ENCODE results near the gene MLNR. TPM values are rescaled to one million over a fixed set of nuclear protein-coding genes. Genes with fewer than 3 reads are reported as not detected.

Gene MLNR
- polyA plus RNA-seq, 1 donor: 0.11 TPM

DNA sequence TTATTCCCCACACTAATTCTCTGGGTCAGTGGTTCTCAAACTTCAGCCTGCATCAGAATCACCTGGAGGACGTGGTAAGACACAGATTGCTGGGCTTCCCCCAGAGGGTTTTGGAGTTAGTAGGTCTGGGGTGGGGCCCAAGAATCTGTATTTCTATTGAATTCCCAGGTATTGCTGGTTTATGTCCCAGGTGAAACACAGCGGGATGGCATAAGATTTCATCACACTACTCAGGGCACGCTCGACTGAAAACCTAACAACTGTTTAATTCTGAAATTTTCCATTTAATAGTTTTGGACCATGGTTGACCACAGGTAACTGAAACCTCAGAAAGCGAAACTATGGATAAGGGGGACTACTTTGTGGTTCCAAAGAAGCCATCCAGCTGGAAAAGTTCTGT lies 6.5 kb downstream of the MLNR start:
- no peak for DNase-seq (ENCODE audit: low read depth)

DNA sequence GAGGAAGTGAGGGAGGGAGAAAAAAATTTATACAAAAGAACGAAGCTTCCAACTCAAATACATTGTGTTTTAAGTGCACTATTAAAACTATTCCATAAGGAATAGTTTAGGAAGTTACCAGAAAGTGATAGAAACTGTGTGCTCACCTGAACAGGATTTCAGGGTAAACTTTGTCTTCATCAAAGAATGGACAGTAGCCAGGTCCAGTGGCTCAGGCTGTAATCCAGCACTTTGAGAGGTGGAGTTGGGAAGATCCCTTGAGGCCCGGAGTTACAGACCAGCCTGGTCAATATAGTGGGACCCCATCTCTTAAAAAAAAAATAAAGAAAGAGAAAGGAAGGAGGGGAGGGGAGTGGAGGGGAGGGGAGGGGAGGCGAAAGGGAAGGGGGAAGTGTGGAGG lies 14.6 kb downstream of the MLNR start:
- no peak for DNase-seq (ENCODE audit: low read depth)

DNA sequence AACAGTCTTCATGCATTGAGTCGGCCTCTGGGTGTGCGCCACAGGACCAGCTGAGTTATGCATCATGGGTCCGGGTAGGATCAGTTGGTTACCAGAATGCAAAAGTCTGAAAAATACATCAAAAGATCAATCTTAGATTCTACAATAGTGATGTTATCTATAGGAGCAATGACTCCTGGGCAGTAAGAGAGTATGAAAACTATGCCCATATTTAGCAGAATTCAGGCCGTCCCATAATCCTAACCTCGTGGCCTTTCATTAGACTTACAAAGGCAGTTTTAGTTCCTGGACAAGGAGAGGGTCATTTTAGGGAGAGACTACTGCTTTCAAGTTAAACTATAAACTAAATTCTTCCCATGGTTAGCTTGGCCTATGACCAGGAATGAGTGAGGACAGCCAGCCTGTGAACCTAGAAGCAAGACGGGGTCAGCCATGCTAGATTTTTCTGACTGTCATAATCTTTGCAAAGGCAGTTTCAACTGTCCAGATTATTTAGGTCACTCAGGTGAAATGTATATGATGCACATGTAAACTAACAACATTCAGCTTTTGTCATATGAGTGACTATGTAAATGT lies 15.8 kb downstream of the MLNR start:
- DNase-seq (ENCODE audit: low read depth): no peak

DNA sequence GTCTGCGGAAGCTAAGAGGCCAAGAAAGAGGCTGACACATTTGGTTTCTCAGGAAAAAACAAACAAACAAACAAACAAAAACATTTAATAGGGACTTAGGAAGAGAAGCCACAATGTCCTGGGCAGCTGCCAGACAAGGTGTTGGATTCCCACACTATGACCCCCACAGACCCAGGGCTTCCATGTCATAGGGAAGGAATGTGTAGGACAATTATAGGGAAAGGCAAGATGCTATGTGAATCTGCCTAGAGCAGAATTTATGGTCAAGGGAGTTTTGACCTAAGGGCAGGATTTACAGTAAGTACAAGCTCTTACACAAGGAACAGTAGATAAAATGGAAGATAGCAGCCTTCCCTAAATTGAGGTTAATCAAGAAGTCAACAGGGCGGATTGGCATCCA lies 18.5 kb downstream of the MLNR start:
- DNase-seq (ENCODE audit: low read depth): no peak

DNA sequence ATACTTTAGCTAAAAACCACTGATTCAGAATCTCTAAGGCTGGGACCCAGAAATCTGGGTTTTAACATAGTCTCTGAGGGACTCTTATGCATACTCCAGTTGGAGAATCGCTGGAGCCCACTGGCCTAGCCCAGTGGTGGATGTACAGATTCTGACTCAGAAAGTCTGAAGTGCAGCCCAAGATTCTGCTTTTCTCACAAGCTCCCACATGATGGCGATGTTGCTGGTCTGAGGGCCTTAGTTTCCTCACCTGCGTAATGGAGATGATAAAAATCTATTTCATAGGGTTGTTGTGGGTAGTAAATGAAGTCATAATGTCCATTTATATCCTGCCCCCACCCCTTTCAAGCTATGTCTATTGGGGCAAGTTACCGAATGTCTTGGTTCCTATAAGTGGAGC lies 19.9 kb downstream of the MLNR start:
- DNase-seq (ENCODE audit: low read depth): no peak

DNA sequence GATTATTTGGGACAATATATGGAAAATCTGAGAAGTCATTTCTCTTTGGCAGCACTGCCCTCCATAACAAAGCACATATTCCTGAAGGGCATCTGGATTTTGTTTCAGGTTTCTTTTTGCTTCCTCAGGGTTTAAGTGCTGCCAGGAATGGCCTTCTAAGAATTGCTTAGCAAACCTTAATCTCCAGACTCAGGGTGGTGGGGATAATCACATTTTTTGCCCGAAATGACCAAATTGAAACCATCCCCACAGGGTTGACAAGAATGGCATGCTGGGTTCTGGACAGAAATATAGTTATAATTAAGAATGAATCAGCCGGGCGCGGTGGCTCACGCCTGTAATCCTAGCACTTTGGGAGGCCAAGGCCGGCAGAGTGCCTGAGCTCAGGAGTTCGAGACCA lies 21.2 kb downstream of the MLNR start:
- no peak for DNase-seq (ENCODE audit: low read depth)

DNA sequence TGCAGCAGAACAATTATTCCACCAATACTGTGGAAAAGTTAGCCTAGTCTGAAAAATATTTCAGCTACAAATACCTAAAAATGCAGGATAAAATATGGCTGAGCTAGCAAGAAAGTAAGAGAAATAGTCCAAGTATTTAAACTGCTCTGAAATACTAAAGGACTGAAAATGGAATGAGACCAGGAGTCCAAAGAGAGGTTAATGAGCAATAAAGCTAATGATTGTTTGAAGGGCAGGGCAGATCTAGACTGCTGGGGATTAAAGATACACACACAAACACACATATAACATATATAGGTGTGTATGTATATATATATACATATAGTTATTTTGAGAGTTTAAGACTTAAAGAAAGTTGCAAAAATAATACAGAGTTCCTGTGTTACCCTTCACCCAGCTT lies 25.0 kb downstream of the MLNR start:
- DNase-seq (ENCODE audit: low read depth): no peak

DNA sequence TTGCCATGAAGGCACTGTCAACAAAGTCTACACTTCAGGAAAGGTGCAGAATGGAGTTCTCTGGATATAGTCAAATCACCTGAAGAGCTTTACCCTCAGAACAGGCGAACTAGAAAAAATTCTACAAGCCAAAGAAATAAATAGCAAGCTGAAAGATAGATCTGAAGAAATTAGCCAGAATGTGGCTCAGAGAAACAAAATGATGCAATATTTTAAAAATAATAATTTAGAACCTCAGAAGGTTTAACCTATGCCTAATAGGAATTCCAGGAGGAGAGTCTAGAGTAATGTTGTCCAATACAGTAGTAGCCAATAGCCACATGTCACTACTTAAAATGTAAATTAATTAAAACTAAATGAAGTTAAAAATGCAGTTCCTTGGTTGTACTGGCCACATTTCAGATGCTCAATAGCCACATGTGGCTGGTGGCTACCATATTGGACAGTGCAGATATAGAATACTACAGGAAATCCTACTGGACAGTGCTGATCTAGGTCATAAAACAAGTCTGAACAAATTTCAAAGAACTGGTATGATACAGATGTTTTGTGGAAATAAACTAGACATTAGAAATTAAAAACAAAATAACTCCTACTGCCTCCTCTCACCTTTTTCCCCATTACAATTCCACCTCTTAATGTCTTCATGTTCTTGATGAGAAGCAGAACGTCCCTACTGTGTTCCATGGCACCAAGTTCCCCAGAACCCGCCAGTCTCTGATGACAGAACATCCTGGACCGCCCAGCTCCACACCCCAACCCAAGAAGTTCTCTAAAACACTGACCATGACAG lies 26.9 kb downstream of the MLNR start:
- DNase-seq (ENCODE audit: low read depth): no peak

DNA sequence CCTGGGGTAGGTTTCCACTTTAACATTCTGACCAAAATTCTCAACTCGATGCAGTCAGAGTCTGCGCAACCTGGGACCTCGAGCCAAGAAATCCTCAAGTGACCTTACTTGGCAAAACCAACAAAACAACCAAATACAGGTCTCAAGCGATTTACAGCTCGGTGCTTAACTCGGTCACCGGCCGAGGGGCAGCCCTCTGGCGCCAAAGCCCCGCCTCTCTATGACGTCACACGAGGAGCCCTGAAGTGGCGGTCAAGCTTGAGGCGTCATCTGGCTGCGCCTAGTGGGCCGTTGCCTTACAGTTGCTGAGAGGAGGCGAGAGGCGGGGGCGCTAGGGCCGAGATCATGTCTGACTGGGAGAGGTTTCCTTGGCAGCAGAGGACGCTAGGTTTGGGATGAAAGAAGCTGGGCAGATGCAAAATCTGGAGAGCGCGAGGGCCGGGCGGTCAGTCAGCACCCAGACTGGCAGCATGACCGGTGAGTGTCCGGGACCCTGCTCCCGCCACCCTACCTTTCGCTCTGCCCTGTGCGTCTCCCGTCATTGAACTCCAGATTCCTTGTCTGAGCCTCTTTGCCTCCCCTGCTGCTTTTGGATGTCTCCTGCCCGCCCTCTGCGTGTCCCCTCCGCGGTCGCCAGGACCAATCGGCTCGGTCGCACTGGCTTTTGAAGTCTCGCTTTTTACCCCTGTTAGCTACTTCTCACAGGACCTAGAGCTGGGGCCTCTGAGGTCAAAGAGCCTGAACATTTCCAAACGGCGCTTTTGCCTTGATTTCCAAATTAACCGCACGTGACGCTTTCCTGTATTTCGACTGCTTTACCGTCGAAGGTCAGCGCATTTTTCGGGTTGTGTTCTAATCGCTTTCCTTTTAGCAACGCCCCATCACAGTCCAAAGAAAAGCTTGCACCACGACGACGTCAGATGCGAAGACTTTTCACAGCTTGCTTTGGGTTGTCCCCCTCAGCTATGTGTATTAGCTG lies 27.8 kb downstream of the MLNR start, which contains the start of gene CDADC1:
CDADC1 (plus strand) TSS at position 283 of the 979 bp plus-strand sequence; CDS start at position 396, 113 bp downstream.
- DNase-seq (ENCODE audit: low read depth): peak; percentile 94

DNA sequence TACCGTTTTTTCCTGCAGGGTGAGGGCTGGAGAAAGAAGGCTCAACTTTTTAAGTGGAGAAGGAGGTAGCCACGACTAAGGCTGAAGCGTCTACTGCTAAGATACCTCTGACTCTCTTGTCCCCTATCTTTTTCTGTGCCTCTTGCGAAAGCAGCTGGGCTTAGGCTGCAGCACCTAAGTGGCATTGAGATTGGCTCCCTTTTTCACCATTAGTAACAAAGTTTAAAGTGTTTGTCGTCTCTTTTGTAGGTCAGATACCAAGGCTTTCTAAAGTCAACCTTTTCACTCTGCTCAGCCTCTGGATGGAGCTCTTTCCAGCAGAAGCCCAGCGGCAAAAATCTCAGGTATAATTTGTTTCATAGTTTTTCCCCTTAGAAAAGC lies 28.5 kb downstream of the MLNR start:
- DNase-seq (ENCODE audit: low read depth): no peak

DNA sequence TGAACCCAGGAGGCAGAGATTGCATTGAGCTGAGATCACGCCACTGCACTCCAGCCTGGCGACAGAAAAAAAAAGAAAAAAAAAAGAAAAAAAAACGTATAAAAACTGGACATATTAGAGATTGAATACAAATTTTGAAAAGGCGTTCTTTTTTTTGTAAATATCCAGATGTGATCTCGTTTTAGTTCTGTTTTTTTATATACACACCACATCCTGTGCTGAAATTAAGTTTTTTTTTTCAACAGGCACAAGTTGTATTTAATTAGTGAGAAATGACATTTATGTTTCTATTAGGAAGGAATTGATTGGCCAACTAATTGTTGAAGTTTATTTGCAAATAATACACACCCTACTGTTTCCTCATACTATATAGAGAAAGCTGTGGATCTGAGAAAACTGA lies 31.2 kb downstream of the MLNR start:
- DNase-seq (ENCODE audit: low read depth): no peak

DNA sequence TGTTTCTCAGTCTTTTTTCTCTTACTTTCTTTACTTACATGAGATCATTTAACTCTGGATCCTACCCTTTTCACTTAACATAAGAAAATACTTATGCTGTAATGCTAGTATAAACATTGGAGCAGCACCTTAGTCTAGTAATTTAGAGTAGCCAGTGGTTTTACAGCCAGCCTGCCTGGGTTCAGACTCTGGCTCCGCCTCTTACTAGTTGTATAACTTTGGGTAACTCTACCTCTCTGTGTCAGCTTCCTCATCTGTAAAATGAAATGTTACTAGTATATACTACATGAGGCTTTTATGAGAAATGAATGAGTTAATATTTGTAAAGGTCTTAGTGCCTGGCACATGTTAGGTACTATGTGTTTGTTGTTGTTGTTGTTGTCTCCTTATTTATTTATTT lies 33.2 kb downstream of the MLNR start:
- no peak for DNase-seq (ENCODE audit: low read depth)

DNA sequence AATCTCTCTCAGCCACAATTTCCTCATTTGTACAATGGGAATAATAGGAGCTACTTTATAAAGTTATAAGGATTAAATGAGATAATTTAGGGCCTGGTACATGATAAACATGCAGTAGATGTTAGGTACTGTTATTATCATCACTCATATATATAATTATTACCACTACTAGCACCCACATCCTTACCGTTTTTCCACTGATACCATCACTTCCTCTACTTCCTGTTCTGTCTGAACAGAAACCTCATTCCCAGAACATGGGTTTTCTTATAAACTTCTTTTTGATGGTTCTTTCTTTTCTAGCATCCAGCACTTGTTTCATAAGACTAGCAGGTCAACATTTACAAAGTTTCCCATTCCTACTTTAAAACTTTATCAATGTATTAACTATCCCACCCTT lies 33.9 kb downstream of the MLNR start:
- no peak for DNase-seq (ENCODE audit: low read depth)

DNA sequence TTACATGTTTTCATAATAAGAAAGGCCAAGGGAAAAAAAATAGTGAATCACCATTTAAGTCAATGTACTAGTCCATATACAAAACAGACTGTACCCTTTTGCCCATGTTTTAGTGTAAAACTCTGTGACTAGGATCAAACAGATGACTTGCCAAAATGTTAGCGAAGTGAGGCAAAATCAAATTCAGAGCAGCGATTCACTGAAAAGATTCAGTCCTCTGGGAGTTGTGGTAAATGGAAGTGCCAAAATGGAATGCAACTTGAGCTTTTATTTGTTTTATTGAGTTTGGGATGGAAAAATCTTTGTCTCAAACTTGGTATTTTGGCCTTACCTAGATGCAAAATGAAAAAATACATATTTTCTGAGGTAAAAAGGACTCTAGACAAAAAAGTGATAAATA lies 36.7 kb downstream of the MLNR start:
- DNase-seq (ENCODE audit: low read depth): peak; percentile 13

DNA sequence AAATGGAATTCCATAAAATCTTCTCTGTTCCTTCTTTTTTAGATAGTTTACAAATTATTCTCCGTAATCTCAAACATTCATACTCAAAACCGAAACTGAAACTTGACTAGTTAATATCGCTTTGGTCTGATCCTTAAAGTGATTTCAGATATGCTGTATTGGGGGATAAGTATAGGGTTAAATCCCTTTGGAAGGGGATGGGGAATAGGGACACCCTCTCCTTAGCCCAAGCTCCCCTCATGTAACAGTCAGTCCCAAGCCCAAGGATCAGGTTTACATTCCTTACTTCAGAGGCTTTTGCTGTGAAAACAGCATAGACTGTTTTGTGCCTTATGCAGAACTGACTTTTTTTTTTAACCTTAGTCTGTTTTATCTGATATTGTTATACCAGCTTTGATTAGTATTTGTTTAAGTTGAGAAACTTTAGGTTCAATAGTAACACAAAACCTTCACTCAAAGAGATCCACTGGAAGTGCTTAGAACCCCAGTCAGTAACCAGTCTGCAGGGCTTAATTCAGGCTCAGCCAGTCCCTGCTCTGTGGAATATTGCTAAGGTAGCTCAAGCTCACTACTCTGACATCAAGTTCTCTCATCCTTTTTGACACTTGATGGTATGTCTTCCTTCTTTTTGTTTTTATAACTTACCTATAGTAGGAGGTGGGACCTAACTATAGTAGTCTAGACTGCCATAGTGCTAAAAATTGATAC lies 38.1 kb downstream of the MLNR start:
- no peak for DNase-seq (ENCODE audit: low read depth)

DNA sequence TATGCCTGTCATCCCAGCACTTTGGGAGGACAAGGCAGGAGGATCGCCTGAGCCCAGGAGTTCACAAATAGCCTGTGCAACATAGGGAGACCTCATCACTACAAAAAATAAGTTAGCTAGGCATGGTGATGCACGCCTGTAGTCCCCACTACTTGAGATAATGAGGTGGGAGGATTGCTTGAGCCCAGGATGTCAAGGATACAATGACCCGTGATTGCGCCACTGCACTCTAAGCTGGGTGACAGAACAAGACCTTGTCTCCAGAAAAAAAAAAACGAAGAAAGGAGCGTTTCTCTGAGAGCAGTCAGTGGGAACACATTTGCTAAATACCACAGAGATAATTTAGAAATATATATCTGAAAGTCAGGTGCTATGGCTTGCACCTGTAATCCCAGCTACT lies 39.4 kb downstream of the MLNR start:
- DNase-seq (ENCODE audit: low read depth): no peak

DNA sequence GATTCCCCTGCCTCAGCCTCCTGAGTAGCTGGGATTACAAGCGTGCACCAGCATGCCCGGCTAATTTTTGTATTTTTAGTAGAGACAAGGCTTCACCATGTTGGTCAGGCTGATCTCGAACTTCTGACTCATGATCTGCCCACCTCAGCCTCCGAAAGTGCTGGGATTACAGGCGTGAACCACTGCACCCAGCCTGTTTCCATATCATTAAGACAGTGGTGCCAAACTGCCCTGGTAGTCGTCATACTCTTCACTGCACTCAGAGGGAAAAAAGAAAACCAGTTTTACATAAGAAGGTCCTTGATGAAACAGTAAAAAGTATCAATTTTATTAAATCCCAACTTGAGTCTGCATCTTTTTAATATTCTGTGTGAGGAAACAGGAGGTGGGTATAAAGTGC lies 42.5 kb downstream of the MLNR start:
- DNase-seq (ENCODE audit: low read depth): no peak

DNA sequence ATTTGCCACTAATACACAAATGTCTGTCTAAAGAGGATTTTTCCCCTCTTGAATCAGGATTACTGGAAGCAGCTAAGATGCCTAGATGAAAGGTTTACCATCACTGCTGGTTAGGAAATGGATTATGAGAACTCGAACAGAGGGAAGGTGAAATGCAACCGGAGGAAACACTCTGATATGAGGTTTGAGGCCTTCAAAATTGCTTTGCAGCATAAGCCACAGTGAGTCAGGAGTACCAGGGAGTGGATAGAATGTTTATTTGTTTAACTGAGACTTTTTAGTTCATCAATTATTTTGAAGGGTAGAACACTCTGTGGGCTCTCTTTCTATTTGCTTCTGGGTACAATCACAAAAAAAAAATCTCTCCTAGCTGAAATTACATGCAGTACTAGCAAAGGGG lies 45.7 kb downstream of the MLNR start:
- no peak for DNase-seq (ENCODE audit: low read depth)

DNA sequence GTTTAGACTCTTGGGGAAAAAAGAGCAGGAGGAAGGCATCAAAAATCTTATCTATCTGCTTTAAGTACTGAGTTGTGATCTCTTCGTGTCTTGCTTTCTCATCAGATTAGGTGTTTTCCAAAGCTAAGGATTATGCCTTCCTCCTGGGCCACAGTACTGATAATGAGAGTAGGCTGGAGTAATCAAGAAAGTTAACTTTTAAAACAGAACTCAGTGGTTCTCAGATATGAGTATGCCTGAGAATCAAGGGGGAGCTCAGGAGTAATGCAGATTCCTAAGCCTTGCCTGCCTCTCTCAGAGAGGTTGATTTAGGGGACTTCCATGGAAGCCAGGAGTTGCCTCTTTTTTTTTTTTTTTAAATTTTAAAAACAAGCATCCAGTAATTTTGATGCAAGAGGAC lies 51.1 kb downstream of the MLNR start:
- no peak for DNase-seq (ENCODE audit: low read depth)
